ENCODE measurements around the gene AEBP2.

The AEBP2 gene

GRCh38 chr12:19458733-19459132, 19.4 kb downstream of the AEBP2 start:
- no peak for DNase-seq

DNA sequence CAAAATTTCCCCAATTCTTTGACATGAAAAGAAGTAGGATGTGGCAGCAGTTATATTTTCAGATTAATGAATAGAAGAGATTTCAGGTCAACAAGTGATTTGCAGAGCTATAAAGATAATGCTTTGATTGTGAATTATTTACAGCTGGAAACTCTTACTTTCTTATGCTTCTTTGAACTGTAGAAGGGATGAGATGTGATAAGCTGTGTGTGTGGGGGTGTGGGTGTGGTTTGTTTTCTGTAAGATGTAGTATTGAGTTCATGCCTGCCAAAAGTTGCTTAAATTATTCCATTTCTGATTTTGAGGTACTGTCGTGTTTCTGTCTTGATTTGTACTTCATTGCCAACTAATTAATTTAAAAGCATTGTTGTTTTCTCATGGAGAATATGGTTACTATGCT, 22.7 kb downstream of the AEBP2 start:
- no peak for DNase-seq

- no peak for DNase-seq
Observed at GRCh38 chr12:19462406-19462805, 23.1 kb downstream of the AEBP2 start.

DNA sequence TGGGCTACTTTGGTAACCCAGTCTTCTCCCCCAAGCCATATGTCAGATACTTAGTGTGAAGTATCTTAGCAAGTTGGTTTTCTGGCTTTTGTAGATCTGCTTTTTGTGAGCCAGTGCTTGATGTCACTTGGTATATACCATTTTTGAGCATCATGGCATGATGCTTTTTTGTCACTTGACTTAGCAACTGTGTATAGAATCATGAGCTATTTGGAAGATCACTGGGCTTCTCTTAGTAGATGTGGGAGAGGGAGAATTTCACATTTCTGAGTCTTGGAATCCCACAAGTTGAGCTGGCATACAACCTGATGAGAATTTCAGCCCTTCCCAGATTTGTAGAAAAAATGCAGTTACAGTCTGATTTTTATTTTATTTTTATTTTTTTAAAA, 24.9 kb downstream of the AEBP2 start:
- no peak for DNase-seq

- DNase-seq = no peak
Observed at GRCh38 chr12:19465711-19466110, 26.4 kb downstream of the AEBP2 start.

- DNase-seq = no peak
Observed at GRCh38 chr12:19474147-19474546, 34.9 kb downstream of the AEBP2 start.

DNA sequence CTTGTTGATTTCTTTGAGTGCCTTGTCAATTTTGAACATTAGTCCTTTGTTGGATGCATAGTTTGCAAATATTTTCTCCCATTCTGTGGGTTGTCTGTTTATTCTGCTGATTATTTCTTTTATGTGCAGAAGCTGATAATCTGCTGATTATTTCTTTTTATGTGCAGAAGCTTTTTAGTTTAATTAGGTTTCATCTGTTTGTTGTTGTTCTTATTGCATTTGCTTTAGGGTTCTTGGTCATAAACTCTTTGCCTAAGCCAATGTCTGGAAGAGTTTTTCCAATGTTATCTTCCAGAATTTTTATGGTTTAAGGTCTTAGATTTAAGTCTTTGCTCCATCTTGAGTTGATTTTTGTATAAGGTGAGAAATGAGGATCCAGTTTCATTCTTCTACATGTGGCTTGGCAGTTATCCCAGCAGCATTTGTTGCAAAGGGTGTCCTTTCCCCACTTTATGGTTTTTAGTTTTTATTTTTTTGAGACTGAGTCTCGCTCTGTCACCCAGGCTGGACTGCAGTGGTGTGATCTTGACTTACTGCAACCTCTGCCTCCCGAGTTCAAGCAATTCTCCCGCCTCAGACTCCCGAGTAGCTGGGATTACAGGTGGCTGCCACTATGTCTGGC, 36.7 kb downstream of the AEBP2 start:
- DNase-seq = peak; percentile 5

DNA sequence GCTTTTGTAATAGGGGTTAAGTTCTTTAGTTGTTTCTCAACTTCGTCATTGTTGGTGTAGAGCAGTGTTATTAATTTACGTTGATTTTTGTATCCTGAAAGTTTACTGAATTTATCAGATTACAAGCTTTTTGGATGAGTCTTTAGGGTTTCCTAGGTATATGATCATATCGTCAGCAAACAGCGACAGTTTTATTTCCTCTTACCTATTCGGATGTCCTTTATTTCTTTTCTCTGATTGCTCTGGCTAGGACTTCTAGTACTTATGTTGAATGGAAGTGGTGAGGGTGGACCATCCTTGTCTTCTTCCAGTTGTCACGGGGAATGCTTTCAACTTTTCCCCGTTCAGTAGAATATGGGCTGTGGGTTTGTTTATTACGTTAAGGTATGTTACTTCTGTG, 37.8 kb downstream of the AEBP2 start:
- DNase-seq = no peak

DNA sequence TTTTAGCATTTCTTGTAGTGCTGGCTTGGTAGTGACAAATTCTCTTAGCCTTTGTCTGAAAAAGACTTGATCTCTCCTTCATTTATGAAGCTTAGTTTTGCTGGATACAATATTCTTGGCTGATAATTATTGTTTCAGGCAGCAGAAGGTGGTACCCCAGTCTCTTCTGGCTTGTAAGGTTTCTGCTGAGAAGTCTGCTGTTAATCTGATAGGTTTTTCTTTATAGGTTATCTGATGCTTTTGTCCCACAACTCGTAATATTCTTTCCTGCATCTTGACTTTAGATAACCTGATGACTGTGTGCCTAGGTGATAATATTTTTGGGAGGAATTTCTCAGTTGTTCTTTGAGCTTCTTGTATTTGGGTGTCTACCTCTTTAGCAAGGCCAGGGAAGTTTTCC, 41.2 kb downstream of the AEBP2 start:
- no peak for DNase-seq

GRCh38 chr12:19482036-19482435, 42.7 kb downstream of the AEBP2 start:
- DNase-seq = no peak

- DNase-seq = no peak
Observed at GRCh38 chr12:19482551-19483109, 43.3 kb downstream of the AEBP2 start.

- DNase-seq = no peak
Observed at GRCh38 chr12:19483727-19484126, 44.4 kb downstream of the AEBP2 start.

- no peak for DNase-seq
Observed at GRCh38 chr12:19484738-19485137, 45.4 kb downstream of the AEBP2 start.

GRCh38 chr12:19485240-19485639, 45.9 kb downstream of the AEBP2 start:
- DNase-seq = no peak

DNA sequence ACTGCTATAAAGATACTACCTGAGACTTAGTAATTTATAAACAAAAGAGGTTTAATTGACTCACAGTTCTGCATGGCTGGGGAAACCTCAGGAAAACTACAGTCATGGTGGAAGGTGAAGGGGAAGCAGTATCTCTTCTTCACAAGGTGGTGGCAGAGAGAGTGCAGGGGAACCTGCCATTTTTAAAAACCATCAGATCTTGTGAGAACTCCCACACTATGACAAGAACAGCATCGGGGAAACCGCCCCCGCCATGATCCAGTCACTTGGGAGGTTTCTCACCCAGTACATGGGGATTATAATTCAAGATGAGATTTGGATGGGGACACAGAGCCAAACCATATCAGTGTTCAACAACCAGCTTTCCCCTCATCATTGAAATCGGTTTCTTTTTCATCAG, 49.9 kb downstream of the AEBP2 start:
- no peak for DNase-seq

GRCh38 chr12:19490908-19491307, 51.6 kb downstream of the AEBP2 start:
- DNase-seq = no peak

GRCh38 chr12:19491863-19492262, 52.6 kb downstream of the AEBP2 start:
- no peak for DNase-seq

DNA sequence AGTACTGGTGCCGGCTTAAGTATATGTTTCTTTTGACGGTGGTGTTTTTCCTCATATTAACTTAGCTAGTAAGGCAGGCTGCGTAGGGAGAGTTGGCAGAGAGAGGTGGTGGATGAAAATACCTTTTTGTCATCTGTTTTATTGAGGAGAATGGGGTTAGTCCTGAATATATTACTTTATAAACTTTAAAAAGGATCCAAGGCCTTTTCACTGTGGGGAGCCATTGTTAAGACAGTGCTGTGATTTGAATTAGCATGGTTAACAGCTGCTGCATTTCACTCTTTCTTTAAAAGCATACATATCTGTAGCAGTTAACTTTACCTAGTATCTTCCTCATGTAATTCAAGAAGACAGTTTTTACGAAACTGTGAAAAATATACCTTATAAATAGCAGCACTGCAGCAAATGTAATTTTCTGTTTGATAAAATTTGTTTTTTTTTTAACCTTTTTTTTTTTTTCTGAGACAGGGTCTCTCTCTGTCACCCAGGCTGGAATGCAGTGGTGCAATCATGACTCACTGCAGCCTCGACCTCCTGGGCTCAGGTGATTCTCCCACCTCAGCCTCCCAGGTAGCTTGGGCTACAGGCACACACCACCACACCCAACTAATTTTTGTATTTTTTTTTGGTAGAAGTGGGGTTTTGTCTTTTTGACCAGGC, 57.1 kb downstream of the AEBP2 start:
- no peak for DNase-seq

DNA sequence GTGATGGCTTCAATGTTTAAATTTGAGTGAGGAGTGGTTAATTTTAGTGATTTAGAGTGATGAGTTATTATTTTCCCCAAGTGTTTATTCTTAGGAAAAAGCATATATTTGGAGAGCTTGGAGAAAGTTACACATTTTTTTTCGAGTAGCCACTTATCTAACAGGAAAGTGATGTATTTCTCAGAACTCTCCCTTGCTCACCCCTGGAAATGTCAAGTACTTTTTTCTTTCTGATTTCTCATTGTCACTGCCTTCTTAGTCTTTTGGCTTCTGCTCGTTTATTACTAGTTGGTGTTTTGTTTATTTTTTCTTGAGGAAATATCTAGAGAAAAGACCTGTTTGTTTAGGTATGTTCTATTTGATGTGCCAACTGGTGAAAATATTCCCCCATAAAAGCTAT, 58.8 kb downstream of the AEBP2 start:
- DNase-seq = no peak

- DNase-seq = no peak
Observed at GRCh38 chr12:19499030-19499429, 59.7 kb downstream of the AEBP2 start.

- DNase-seq = no peak
Observed at GRCh38 chr12:19506497-19506896, 67.2 kb downstream of the AEBP2 start.

GRCh38 chr12:19507823-19508222, 68.5 kb downstream of the AEBP2 start:
- no peak for DNase-seq

DNA sequence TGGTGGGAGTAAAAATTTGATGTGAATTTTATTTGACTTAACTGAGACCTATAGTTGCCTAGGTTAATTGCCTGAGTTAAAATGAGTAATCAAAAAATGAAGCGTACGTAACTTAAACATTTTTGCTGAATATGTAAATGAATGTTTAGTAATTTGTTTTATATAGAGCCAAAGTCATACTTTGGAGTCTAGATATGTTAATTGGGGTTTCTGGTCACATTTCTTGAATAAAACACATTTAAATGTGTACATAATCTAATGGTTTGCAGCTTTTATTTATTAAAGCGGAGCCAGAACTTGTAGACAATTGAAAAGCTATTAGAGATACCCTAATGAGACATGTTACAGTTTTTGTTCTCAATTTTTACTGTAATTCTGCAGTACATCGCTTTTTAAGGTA, 71.2 kb downstream of the AEBP2 start:
- DNase-seq = no peak

DNA sequence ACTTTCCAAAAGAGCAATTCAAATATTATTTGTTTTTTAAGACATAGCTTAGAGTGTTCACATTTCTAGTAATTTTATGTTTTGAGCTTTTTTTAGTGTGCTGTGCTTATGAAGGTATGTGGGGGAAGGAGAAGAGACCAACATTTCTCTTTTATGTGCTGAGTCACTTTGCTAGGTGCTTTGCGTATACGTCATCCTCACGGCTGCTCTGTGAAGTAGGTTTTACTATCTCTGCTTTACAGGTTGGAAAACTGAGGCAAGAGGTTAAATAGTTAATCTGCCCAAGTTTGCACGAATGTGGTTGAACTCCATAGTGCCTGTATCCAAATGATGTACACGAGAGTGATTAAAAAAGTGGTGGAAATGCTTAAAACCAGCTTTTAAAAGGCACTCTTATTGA, 75.9 kb downstream of the AEBP2 start:
- DNase-seq = no peak

GRCh38 chr12:19517583-19517982, 78.3 kb downstream of the AEBP2 start:
- DNase-seq = no peak
